NT2/D1 (cell line): ENCODE results near the gene CROCC2.

Experiments
- SUZ12 ChIP-seq: IDR thresholded peaks from 2 replicates; pipeline ENCODE4 v1.6.1; 2011; ENCODE audit not compliant: insufficient read length, insufficient read depth; ENCODE audit errors: extremely low read depth
- YY1 ChIP-seq: IDR thresholded peaks from 2 replicates; pipeline ENCODE4 v1.6.1; 2011; ENCODE audit not compliant: insufficient read length, insufficient read depth

GRCh38 chr2:240876475-240877251 is 29.5 kb upstream of the CROCC2 start:
- TF ChIP-seq YY1 (no peak), SUZ12 (no peak)
